Neural cell (in vitro differentiated cells): ENCODE results near the gene GDPD4.

ENCODE experiments used
- CTCF ChIP-seq: fragments of 450-650 bp; IDR thresholded peaks from 2 replicates; pipeline ENCODE4 v1.5.1; 2014; ENCODE audit warnings: antibody characterized with exemption, mild to moderate bottlenecking, moderate library complexity; ENCODE audit not compliant: poor library complexity, severe bottlenecking
- EP300 ChIP-seq: fragments of 450-650 bp; conservative IDR thresholded peaks from 2 replicates; pipeline ENCODE4 v1.6.1; 2014; ENCODE audit warnings: antibody characterized with exemption, mild to moderate bottlenecking, moderate library complexity; ENCODE audit not compliant: poor library complexity, severe bottlenecking
- EZH2 ChIP-seq: fragments of 200-600, 300-800 bp; shearing (Covaris generic), sonication (generic); IDR thresholded peaks from 2 replicates; pipeline ENCODE4 v1.6.1; 2014; ENCODE audit warnings: antibody characterized with exemption, low read length, borderline replicate concordance, mild to moderate bottlenecking; ENCODE audit not compliant: insufficient read depth, poor library complexity, severe bottlenecking
- MXI1 ChIP-seq: fragments of 450-650 bp; conservative IDR thresholded peaks from 2 replicates; pipeline ENCODE4 v1.6.1; 2014; ENCODE audit warnings: antibody characterized with exemption, mild to moderate bottlenecking; ENCODE audit not compliant: poor library complexity, severe bottlenecking
- POLR2AphosphoS5 ChIP-seq: IDR thresholded peaks from 2 replicates; pipeline ENCODE4 v1.6.1; 2012
- RAD21 ChIP-seq: fragments of 450-650 bp; conservative IDR thresholded peaks from 2 replicates; pipeline ENCODE4 v1.6.1; 2014; ENCODE audit warnings: antibody characterized with exemption, mild to moderate bottlenecking, moderate library complexity
- REST ChIP-seq: IDR thresholded peaks from 2 replicates; pipeline ENCODE4 v1.6.1; 2012; ENCODE audit warnings: borderline replicate concordance
- SMC3 ChIP-seq: fragments of 450-650 bp; conservative IDR thresholded peaks from 2 replicates; pipeline ENCODE4 v1.6.1; 2014; ENCODE audit warnings: antibody characterized with exemption, mild to moderate bottlenecking, moderate library complexity; ENCODE audit not compliant: poor library complexity

GRCh38 chr11:77244277-77245027 lies 57.0 kb downstream of the GDPD4 start:
- TF ChIP-seq EZH2, result no peak
- TF ChIP-seq SMC3, result no peak
- TF ChIP-seq CTCF, result no peak
- TF ChIP-seq RAD21, result no peak
- TF ChIP-seq REST, result no peak
- no peak for TF ChIP-seq MXI1
- TF ChIP-seq EP300, result no peak
- no peak for TF ChIP-seq POLR2AphosphoS5
